ENCODE data around the gene SYNPO2.

Gene SYNPO2

GRCh38 chr4:119029847-119030535 is 141.3 kb downstream of the SYNPO2 start:
- TF ChIP-seq GATA2 (IDR thresholded peaks at IDR 0.05; ENCODE audit: low read depth, low read length), result no peak
- TF ChIP-seq GATA3 (IDR thresholded peaks at IDR 0.05; ENCODE audit: low read depth, low read length), result no peak

- no peak for TF ChIP-seq GATA3 (IDR thresholded peaks at IDR 0.05; ENCODE audit: low read depth, low read length)
- TF ChIP-seq GATA2 (IDR thresholded peaks at IDR 0.05; ENCODE audit: low read depth, low read length), result no peak
Observed at GRCh38 chr4:119030536-119030890, 141.9 kb downstream of the SYNPO2 start.

DNA sequence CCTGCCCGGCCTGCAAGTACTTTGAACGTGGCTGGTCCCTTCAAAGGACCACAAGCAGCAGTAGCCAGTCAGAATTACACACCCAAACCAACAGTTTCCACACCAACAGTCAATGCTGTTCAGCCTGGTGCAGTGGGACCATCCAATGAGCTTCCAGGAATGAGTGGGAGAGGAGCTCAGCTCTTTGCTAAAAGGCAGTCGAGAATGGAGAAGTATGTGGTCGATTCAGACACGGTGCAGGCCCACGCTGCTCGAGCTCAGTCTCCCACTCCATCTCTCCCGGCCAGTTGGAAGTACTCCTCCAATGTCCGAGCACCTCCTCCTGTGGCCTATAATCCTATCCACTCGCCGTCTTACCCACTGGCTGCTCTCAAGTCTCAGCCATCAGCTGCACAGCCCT is 142.6 kb downstream of the SYNPO2 start:
- TF ChIP-seq GATA2 (IDR thresholded peaks at IDR 0.05; ENCODE audit: low read depth, low read length) (no peak), GATA3 (IDR thresholded peaks at IDR 0.05; ENCODE audit: low read depth, low read length) (no peak)

DNA sequence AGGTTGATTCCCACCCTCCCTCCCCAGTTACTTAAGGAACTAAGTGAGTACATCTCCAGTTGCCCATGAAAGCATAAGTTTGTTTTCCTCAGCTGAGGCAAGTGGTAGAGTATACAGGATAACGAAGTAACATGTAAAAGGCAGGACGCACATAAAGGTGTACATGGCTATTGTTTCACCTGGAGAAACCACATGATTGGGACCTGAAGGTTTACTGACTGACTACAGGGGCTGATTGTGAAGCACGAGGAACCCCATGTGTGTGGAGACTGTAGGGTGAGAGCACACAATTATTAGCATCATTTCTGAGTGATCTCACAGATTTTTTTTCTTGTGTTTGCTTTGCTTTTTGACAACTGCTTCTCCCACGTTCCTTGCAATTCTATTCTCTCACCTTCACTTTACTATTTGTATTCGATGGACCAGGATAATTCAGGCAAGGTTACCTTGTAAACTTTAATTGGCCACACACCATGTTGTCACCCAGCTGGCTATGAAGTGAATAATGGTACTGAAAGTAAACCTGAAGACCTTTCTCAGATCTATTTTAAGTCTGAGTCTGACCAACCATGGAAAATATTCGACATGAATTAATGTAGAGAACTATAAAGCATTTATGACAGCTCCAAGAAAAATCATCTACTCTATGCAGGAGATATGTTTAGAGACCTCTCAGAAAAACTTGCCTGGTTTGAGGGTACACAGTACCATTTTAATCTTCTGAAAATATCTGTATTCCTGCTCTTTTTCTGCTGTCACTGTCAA is 144.4 kb downstream of the SYNPO2 start:
- TF ChIP-seq GATA3 (IDR thresholded peaks at IDR 0.05; ENCODE audit: low read depth, low read length), result no peak
- TF ChIP-seq GATA2 (IDR thresholded peaks at IDR 0.05; ENCODE audit: low read depth, low read length), result no peak

GRCh38 chr4:119034276-119035008 is 145.8 kb downstream of the SYNPO2 start:
- TF ChIP-seq GATA3 (IDR thresholded peaks at IDR 0.05; ENCODE audit: low read depth, low read length) (no peak), GATA2 (IDR thresholded peaks at IDR 0.05; ENCODE audit: low read depth, low read length) (no peak)

DNA sequence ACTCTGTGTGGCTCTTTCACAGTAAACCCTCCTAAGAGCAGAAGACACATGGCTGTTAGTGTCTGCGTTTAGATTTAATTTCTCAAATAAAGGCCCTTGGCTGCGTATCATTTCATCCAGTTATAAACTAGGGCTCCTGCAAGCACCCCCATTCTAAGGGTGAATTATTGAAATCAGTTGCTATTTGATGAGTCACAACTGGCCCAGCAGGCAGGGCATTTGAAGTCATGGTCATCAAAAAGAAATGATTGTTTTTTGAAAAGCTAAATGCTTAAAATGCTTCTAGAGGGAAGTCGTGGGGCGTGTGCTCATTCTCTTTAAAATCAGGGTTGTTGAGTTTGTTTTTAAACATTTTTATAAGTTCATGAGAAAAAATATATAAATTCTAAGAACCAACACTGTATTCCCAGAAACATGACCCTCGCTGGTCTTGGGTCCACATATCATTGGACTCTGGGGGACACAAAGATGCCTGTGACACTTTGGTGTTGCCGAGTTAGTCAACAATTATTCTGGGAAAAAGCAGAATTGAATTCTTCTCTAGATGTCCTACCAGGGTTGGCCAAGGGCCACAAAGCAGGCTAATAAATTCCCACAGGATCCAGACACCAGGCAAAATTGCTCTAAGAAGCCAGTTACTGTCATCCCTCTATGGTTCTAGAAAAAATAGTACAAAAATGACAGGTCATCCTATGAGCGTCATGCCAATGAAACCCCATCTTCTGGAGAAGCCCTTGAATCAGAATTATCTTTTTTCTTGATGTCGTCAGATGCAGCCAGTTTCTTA is 147.5 kb downstream of the SYNPO2 start:
- TF ChIP-seq GATA2 (IDR thresholded peaks at IDR 0.05; ENCODE audit: low read depth, low read length) (no peak), GATA3 (IDR thresholded peaks at IDR 0.05; ENCODE audit: low read depth, low read length) (no peak)

DNA sequence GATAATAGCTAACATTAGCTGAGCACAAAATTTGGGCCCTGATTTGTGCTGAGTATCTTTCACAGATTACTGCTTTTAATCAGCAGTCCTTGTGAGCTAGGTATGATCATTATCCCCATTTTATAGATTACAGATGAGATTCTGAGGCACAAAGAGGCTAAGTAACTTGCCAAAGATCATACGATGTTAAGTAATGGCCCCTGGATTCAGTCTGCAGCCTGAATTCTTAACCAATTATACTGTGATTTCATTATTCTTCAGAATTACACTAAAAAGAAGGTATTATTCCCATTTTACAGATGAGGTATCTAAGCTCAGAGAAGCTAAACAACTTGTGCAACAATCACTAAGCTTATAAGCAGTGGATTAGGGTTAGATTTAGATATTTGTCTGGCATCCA is 149.1 kb downstream of the SYNPO2 start:
- TF ChIP-seq GATA3 (IDR thresholded peaks at IDR 0.05; ENCODE audit: low read depth, low read length), result no peak
- no peak for TF ChIP-seq GATA2 (IDR thresholded peaks at IDR 0.05; ENCODE audit: low read depth, low read length)

GRCh38 chr4:119038116-119038841 is 149.6 kb downstream of the SYNPO2 start:
- TF ChIP-seq GATA2 (IDR thresholded peaks at IDR 0.05; ENCODE audit: low read depth, low read length), result no peak
- TF ChIP-seq GATA3 (IDR thresholded peaks at IDR 0.05; ENCODE audit: low read depth, low read length), result no peak

GRCh38 chr4:119039160-119039559 is 150.5 kb downstream of the SYNPO2 start:
- TF ChIP-seq GATA2 (IDR thresholded peaks at IDR 0.05; ENCODE audit: low read depth, low read length) (no peak), GATA3 (IDR thresholded peaks at IDR 0.05; ENCODE audit: low read depth, low read length) (no peak)

DNA sequence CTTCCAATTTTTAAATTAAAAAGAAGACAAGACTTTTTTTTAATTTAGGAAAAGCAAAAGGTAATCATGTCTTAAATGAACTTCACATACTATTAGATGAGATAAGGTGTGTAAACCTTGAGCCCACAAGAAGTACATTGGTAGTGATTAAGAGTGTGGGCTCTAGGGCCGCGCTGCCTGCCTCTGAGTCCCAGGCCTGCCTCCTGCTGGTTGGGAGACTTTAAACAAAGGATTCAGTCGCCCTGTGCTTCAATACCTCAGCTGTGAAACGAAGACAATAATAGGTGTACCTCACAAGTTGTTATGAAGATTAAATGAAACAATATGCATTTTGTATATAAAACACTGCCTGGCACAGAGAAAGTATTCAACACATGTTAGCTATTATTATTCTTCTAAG is 151.1 kb downstream of the SYNPO2 start:
- TF ChIP-seq GATA2 (IDR thresholded peaks at IDR 0.05; ENCODE audit: low read depth, low read length) (no peak), GATA3 (IDR thresholded peaks at IDR 0.05; ENCODE audit: low read depth, low read length) (no peak)

DNA sequence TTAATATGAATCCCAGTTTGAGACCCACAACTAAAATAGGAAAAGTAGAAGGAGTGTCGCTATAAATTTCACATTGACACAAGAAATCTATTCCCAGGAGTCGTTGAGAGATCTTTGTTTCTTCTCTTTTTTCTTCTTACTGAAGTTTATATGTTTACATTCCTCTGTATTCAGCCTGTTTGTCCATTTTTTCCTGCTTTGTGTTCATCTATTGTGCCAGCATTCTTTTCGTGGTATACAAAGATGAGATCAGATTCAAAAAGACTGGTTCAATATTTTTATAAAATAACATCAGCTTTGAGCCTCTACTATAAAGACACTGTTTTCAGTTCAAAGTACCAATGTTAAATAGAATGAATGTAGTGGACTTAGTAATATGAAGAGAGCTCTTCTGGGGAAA is 151.6 kb downstream of the SYNPO2 start:
- no peak for TF ChIP-seq GATA2 (IDR thresholded peaks at IDR 0.05; ENCODE audit: low read depth, low read length)
- TF ChIP-seq GATA3 (IDR thresholded peaks at IDR 0.05; ENCODE audit: low read depth, low read length), result no peak

GRCh38 chr4:119040694-119041185 is 152.1 kb downstream of the SYNPO2 start:
- TF ChIP-seq GATA2 (IDR thresholded peaks at IDR 0.05; ENCODE audit: low read depth, low read length) (no peak), GATA3 (IDR thresholded peaks at IDR 0.05; ENCODE audit: low read depth, low read length) (no peak)

DNA sequence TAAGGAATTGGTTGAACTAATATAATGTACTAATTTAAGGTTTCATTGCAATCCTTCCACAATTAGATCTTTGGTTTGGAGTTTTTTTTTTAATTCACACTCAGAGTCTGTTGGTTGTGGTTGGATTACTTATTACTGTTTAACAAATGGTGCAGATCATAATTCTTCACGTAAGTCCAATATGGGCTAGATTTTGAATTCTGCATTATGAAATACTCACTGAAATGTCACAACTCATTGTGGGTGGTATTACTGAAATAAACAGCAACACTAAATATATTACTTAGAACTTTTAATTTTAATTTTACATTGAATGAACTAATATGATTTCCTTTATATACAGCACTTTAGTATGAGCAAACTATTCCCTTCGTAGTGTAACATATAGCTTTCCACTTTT is 152.7 kb downstream of the SYNPO2 start:
- TF ChIP-seq GATA3 (IDR thresholded peaks at IDR 0.05; ENCODE audit: low read depth, low read length) (no peak), GATA2 (IDR thresholded peaks at IDR 0.05; ENCODE audit: low read depth, low read length) (no peak)

Data from SH-SY5Y (cell line).